Muscle of back (tissue), 11 donors: Measurements from ENCODE around the gene LBR. TPM values are rescaled to one million over a fixed set of nuclear protein-coding genes. Genes with fewer than 3 reads are reported as not detected.
"Not testable (repeated sequence)": the region's sequence is repeated elsewhere in the genome, so short reads cannot be mapped to it uniquely, and the experiment has no call there.

Source experiments
- DNase-seq, 3 donors: peaks; one replicate each; pipeline versions ENCODE4 v3.0.0 to v3.0.0-alpha.2; 2013
- polyA plus RNA-seq, 10 donors: library from polyadenylated mRNA; unstranded; fragments of 120-200 nt; gene quantifications; one replicate each; pipeline ENCODE4 v1.2.1, GENCODE V29; 2013; ENCODE audit not compliant: insufficient read length in 10 of 10

LBR gene
- polyA plus RNA-seq, 10 donors = 30.1 to 56.3 (median 45.9) TPM

DNA sequence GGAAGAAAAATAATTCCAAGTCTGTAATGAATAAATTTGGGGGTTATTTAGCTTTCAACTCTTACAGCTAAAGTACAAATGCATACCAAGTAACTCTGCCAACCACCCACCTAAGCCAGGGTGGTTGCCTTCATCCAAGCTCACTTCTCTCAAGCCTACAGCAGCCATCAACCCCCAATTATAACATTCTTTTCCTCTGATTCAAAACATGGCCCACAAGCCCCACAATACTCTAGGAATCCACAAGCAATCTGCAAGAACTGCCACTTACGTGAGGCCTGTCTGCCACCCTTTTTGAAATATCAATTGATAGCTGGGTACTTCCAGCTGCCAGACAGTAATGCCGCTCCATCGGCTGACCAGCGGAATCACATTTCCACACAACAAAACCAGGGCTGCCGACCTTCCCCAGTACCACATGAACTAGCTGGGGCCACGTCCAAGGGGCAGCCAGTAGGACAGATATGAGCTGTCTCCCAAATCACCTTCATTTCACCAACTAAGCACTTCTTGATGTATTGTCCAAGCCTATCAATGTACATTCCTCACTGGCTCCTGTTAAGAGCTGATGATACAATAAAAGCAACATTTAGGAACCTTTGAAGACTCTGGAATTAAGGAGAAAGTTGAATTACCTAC is 3.2 kb downstream of the LBR start:
- DNase-seq = no peak

DNA sequence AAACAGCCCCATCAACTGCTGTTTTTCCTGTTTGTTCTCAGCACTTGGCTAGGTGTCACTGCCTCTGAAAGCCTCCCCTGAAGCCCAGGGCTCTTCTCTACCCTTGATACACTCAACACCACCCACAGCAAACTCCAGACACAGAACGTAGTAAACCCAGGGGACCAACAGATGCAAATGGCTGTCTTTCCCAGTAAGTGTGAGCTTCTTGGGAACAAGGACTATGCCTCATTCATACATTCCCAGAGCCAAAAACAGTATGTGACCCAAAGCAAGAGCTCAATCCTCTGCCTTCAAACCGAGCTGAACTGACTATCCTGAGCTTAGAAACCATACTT is 4.4 kb downstream of the LBR start:
- DNase-seq = no peak

DNA sequence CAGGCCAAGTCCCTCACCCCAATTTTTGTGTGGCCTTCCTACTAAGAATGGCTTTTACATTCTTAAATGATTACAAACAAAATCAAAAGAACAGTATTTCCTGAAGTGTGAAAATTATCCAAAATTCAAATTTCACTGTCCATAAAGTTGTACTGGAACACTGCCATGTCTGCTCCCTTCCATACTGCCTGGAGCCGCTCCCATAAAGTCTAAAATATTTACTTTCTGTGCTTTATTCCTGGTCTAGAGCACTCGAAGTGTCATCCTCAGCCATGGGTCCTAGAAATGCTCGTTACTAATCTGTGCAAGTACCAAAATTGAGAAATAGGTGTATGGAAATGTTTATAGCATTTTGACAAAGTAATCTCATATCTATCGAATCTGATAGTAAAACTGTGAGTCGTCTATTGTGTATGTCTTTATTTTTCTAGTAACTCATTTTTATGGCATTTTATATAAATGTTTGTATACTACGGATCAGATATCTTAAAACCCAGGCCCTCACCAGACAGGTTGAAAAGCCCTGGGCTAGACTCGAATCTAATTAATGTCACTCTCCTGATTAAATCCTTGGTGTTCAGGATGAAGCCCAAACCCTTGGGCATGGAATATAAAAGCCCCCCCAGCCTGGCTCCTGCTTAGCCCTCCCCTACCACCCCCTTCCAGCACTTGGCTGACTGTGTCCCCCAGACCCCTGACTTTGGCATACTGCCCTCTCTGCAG is 4.9 kb downstream of the LBR start:
- no peak for DNase-seq

DNA sequence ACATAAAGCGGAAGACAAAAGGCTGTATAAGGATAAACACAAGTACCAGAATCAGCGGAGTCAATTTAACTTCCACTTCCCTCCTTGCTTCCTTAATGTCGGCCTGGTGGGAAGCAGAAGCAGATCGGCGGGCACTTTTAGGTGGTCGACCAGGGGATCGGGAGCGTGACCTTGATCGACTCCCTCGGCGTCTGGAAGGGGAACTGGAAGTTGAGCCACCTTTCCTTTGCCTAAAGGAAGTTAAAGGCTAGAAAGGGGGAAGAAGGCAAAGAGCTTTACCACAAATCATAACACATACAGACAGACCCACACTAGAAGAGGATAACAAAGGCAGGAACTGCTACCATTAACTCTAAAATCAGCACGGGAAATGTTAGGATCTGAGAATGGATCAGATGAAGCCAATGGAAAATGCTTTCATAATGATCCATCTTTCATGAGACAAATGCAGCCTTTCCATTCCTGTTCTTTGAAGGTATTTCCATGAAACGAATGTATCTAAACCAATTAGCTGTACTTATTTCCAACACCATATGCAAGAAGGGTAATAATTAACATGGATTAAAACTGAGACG is 5.7 kb downstream of the LBR start:
- no peak for DNase-seq

DNA sequence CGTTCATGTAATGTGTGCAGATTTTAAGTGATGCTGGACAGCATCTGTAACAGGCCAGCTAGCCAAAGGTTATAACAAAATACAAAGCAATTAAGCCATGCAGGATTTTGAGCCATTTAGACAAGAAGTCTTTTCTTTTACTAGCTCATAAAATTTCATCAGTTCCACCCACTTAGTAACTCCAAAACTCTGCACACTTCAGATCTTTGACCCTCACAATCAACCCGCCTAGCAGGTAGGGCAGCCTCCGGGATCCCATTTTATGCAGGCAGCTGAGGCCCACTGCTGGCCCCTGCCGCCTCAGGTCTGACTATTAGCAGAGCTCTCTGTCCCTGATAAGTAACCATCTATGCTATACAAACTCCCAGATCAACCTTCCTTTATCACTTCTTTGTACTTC is 9.2 kb downstream of the LBR start:
- DNase-seq = no peak

DNA sequence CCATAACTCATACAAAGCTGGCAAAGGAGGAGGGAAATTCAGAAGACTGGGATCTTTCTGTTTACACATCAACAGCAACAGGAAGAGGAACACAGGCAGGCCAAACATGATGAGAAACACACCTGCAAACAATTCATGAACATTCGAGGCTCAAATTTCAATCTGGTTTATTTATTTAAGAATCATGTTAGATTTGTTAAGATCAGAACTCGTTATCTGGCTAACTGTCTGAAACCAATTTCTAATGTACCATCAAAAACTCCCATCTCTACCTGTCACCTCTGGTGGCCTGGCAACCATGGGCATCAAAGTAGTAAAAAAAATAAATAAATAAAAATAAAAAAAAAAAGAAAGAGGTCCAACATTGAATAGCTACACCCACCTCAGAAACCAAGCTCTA is 9.8 kb downstream of the LBR start:
- DNase-seq = no peak

DNA sequence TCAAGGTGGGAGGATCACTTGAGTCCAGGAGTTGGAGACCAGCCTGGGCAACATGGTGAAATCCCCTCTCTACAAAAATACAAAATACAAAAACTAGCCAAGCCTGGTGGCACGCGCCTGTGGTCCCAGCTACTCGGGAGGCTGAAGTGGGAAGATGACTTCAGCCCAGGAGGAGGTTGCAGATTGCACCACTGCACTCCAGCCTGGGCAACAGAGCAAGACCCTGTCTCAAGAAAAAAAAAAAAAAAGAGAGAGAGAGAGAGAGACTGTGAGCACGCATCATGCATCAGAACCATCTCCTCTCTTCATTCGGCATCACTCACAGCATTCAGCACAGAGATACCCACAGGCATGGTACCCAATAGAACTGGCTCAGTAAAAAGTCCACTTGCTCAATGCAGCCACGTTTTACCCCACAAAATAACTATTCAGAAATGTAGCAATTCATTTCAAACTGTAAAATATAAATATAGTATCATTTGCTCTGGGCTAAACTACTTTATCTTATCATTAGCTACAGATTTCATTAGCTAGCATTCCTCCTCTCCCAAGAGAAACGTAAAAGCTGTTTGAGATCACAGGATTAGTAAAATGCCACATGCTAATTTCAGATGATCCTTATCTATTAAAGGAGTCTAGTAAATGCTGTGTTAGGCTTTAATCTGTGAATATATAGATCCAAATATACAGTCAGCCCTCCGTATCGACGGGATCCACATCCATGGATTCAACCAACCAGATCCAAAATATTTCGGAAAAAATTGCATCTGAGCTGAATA is 11.7 kb downstream of the LBR start:
- DNase-seq = no peak

DNA sequence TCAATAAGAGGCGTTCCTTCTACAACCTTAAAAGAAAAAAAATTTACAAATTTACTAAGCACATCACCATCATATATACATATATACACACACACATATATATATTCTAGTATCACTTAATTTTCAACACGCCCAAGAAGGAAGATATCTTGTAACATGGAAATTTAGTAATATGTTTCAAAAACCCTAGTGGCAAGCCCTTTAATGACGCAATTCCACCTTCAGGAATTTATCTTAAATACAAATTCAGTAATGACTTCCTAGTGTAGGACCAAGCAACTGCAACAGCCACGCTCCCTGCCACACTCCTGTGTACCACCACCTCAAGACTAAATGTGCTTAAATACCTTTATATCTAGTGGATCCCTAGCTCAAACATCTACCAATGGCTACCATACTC is 12.5 kb downstream of the LBR start:
- no peak for DNase-seq

DNA sequence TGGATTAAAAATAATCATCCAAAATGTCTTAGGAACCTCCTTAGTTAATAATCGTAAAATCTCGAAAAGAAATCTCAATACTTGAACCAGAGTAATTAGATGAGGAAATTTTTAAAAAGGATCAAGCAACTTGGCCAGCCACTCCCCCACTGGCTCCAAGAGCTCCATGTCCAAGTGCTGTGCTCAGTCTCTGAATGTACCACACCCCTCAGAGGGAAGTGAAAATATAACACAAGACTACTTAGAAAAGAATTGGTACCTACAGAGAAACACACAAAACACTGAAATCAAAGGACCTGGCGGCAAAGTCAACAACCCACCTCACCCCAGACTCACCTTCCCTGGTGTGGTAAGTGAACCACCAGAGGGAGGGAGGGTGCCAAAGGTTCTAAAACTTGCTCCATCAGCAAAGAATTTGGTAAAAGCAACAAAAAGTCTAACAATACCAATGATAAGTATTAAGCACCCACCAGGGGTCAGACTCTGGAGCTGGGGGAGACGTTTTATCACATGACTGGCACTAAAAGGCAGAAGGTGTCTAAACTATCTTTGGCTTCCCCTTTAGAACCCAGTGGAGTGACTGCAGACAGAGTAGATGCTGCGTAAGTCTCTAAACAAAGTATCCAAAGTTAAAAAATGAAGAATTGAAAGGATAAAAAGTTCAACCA is 14.0 kb downstream of the LBR start:
- no peak for DNase-seq

DNA sequence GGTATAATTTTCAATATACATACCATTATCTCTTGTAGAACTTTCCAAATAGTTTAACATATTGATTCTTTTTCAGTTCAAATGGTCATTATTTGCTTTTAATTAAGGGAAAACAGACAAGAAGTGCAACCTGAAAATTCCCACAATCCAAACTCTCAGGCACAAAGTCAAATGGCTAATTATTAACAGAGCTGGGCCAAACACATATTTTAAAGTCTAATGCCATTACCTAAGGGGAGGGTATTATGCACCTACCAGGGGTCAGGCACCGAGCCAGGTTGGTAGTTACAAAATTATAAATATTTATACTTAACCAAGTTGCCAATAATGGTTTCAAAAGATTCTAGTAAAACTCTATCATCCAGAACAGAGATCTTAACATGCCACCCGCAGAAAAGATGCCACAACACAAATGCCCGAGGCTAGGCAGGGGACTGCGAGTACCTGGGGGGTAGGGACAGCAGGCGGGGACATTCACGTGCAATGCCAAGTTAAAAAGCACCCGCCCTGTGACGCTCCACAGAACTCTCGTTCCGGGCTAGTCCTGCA is 15.0 kb downstream of the LBR start:
- DNase-seq = no peak

DNA sequence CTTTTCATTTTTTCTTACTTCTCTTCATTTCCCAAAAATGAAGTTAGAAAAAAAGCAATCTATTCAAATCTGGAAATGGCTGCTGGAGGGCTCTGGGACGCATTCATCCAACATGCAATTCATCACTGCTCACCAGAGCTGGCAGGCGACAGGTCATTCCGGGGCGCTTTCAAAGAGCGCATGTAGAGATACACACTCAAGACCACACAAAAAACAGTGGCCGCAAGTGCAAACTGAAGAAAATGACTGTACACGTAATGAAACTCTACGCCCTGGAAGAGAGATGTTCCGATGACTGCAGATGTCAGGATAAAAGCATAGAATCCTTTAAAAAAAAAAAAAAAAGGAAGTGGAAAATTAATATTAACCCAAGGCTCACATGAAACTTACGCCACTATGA is 15.5 kb downstream of the LBR start:
- no peak for DNase-seq

DNA sequence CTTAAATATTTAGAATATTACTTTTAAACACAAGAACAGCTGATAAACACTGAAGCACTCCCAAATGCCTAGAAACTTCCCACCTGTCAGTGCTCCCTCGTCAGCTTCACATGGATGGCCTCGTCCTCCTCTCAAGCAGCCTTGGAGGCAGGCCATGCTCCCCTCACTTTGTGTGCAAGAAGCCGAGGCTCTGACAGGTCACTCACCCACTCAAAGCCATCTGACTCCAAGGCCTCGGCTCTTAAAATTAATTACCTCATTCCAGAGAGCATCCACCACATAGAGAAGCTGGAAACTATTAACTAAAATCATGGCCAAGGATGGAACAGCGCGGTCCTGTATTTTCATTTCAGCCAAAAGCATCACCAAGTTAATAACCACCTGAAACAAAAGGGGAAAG is 17.8 kb downstream of the LBR start:
- no peak for DNase-seq

DNA sequence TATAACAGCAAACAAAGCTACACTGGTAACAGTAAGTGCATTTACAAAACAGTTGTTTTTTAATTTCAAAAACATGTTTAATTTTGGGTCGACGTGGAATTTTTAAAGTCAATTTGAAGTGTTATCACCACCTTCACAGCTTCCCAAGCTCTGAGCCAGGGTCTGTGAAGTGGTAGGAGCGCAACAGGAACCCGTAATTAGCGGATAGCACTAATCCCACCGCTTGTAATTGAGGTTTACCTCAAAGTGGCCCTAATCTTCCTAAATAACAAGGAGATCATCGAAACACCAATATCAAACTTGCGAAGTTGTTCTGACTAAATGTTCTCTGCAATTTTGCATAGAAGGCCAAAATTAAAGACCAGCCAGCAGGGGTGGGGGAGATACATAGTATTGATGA is 18.8 kb downstream of the LBR start:
- DNase-seq = no peak

DNA sequence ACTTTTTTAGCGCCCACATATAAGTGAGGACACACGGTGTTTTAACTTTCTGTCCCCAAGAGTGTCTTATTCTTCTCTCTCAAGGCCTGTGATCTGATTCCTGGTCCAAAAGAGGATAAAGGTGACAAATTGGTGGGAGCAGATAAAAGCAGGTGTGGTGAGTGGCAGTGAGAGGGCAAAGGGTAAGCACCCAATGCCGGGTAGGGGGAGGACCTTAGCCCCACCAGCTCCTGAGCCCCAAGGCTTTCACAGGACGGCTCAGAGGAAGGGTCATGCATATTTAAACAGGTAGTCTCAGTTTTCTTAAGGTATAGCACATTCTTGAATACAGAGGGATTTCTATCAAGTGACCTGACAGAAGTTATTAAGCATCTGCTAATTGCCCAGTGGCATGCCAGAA is 19.6 kb downstream of the LBR start:
- DNase-seq = no peak

DNA sequence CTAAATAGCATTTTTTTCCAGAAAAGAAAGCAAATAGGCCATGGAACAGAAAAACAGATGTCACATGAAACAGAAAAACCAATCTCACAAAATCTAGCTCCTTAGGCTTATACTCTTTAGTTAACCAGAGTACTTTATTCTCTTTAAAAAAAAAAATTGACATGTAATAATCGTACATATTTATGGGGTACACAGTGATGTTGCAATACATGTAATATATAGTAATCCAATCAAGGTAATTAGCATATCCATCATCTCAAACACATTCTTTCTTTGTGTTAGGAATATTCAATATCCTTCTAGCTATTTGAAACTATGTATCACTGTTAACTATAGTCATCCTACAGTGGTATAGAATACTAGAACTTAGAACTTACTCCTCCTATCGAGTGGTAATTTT is 20.1 kb downstream of the LBR start:
- DNase-seq = no peak

DNA sequence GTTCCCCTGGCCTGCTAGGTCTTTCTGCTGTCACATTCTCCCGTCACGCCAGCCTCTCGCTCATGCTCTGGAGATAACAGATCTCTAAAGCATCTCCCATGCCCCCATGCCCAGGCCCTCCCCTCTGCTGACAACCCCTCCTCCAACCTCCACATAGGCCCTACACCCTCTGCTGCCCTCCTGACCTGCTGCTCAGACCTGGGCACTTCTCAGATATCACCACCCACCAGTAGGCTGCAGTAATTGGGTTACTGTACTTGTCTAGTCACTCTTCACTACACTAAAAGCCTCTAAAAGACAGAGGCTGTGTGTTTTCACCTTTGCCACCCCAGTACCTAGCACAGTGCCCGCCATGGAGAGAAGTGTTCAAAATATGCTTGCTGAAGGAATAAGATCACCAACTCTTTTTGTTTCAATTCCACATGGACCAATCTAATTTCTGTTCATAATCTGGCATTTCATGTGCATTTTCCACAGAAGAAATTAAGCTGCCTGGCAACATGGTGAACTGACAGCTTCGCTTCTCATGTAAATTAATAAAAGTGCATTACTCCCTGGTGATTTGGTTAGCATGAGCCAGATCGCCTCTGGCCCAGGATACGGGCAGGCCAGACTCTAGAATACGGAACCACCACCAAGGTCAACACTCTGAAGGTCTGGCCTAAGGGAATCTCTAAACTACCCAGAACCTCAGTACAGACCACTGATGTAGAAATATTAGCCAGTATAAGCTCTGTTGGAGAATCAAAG is 20.7 kb downstream of the LBR start:
- DNase-seq = no peak

DNA sequence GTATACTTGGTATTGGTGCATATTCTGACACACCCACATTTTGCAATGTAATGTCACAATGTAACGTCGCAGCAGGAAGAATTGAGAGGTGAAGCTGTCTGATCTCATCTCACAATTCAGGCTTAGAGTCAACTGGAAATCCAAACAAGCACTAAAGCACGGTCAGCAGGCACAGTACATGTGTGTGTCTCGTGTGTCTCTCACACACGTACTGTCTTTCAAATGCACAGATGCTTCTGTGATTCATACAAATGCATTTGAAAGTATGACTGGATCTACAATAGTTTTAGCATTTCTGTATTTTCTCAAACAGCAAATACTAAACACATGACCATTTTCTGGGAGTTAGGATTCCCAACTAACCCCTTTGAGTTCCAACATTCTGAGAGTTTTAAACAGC is 26.9 kb downstream of the LBR start:
- DNase-seq = no peak

DNA sequence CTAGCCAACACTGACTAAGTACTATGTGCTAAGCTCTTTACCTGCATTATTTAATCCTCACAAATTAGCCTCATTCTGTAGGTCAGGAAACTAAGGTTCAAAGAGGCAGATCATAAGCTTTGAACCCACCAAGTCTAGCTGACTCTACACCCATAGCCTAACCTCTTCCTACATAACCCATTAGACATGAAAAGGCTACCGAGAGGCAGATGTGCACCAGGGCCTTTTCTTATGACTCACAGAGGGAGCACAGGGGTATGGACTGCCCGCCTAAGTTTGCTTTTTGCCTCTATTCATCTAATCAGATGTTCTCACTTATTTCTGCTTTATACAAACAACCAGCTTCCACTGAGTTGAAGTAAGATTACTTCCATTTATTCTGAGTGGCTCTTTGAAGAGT is 31.5 kb downstream of the LBR start:
- no peak for DNase-seq

DNA sequence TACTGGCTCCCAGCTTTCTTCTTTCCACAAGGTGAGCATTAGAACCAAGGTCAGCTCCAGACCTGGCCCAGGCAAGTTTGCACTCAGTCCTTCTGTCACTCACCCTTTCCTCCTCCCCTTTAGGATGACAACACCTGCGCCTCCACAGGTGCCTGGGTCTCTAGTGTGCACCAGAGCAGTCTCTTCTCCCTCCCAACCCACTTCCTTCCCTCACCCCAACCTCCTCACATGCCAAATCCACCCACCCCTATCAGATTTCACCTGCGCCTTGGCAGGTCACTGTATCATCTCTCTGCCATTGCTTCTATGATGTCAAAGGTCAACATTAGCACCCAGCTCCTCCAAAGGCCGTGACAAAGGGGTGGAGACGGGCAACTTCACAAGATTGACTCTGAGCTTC is 38.0 kb downstream of the LBR start:
- DNase-seq = no peak

DNA sequence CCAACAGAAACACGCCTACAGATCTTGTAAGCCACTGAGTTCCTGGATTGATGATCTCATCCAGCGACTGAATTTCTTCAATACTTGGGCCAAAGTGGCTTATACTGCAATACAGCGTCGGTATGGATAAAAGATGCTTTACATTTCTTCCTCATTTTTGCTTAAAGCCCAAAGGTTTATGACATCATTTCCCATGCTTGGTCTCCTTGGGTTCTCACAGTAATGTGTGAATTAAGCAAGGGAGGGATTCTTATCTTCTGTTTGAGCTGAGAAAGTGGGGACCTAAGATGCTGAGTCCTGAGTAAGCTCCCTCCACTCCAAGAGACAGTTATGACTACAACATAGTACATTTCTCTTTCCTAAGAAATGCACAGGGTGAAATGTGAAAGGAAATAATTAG is 39.5 kb downstream of the LBR start:
- DNase-seq = peak; percentile 10 to 30 (median 18)

DNA sequence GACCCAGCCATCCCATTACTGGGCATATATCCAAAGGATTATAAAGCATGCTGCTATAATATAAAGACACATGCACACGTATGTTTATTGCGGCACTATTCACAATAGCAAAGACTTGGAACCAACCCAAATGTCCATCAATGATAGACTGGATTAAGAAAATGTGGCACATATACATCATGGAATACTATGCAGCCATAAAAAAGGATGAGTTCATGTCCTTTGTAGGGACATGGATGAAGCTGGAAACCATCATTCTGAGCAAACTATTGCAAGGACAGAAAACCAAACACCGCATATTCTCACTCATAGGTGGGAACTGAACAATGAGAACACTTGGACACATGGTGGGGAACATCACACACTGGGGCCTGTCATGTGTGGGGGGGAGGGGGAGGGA is 41.0 kb downstream of the LBR start:
- DNase-seq = not testable (repeated sequence)
